C4-2B (cell line): Measurements from ENCODE around the gene ZNF473.
"Not testable (repeated sequence)": the region's sequence is repeated elsewhere in the genome, so short reads cannot be mapped to it uniquely, and the experiment has no call there.

Experiments used
- H3K27ac ChIP-seq: fragments of 450-650 bp; 2 replicates; pipeline ENCODE4 v1.5.1; 2017
- CTCF ChIP-seq: fragments of 450-650 bp; conservative IDR thresholded peaks from 2 replicates; pipeline ENCODE4 v1.5.1; 2017; ENCODE audit warnings: mild to moderate bottlenecking
- ZFX ChIP-seq: fragments of 450-650 bp; IDR thresholded peaks from 2 replicates; pipeline ENCODE4 v1.6.1; 2017

Gene ZNF473

GRCh38 chr19:50061650-50062049 lies 35.8 kb downstream of the ZNF473 start:
- TF ChIP-seq CTCF (no peak), ZFX (no peak)
- H3K27ac ChIP-seq, result no peak overlapping the region

GRCh38 chr19:50065938-50066337 lies 40.1 kb downstream of the ZNF473 start:
- no peak for TF ChIP-seq CTCF
- TF ChIP-seq ZFX, result no peak

GRCh38 chr19:50067575-50067974 lies 41.8 kb downstream of the ZNF473 start:
- no peak overlapping the region for H3K27ac ChIP-seq
- TF ChIP-seq CTCF, result no peak
- no peak for TF ChIP-seq ZFX

More at GRCh38 chr19:50065938-50066337, 40.1 kb downstream of the ZNF473 start:
- no peak overlapping the region for H3K27ac ChIP-seq

- not testable (repeated sequence) for H3K27ac ChIP-seq
Observed at GRCh38 chr19:50068382-50068781, 42.6 kb downstream of the ZNF473 start.

- not testable (repeated sequence) for H3K27ac ChIP-seq
Observed at GRCh38 chr19:50075076-50075475, 49.3 kb downstream of the ZNF473 start.

GRCh38 chr19:50075644-50076372 lies 50.0 kb downstream of the ZNF473 start:
- not testable (repeated sequence) for H3K27ac ChIP-seq

GRCh38 chr19:50076581-50077355 lies 51.0 kb downstream of the ZNF473 start:
- H3K27ac ChIP-seq, result not testable (repeated sequence)

- H3K27ac ChIP-seq, result not testable (repeated sequence)
Observed at GRCh38 chr19:50079014-50079413, 53.2 kb downstream of the ZNF473 start.

GRCh38 chr19:50084440-50084839 lies 58.6 kb downstream of the ZNF473 start:
- H3K27ac ChIP-seq, result not testable (repeated sequence)

- H3K27ac ChIP-seq, result not testable (repeated sequence)
Observed at GRCh38 chr19:50087153-50087552, 61.3 kb downstream of the ZNF473 start.

GRCh38 chr19:50090706-50091105 lies 64.9 kb downstream of the ZNF473 start:
- not testable (repeated sequence) for H3K27ac ChIP-seq
- TF ChIP-seq CTCF, result peak; percentile 74

GRCh38 chr19:50091786-50092185 lies 66.0 kb downstream of the ZNF473 start:
- not testable (repeated sequence) for H3K27ac ChIP-seq

- not testable (repeated sequence) for H3K27ac ChIP-seq
Observed at GRCh38 chr19:50092597-50092996, 66.8 kb downstream of the ZNF473 start.

- H3K27ac ChIP-seq, result not testable (repeated sequence)
Observed at GRCh38 chr19:50097884-50098283, 72.1 kb downstream of the ZNF473 start.

GRCh38 chr19:50098892-50099291 lies 73.1 kb downstream of the ZNF473 start:
- not testable (repeated sequence) for H3K27ac ChIP-seq

- not testable (repeated sequence) for H3K27ac ChIP-seq
Observed at GRCh38 chr19:50099696-50100095, 73.9 kb downstream of the ZNF473 start.
